ENCODE measurements around the gene RPA1. TPM values are rescaled to one million over a fixed set of nuclear protein-coding genes. Genes with fewer than 3 reads are reported as not detected.

RPA1 gene
- total and polyA plus RNA-seq, 4 donors, result 10.7 to 82.6 (median 33.6) TPM

DNA sequence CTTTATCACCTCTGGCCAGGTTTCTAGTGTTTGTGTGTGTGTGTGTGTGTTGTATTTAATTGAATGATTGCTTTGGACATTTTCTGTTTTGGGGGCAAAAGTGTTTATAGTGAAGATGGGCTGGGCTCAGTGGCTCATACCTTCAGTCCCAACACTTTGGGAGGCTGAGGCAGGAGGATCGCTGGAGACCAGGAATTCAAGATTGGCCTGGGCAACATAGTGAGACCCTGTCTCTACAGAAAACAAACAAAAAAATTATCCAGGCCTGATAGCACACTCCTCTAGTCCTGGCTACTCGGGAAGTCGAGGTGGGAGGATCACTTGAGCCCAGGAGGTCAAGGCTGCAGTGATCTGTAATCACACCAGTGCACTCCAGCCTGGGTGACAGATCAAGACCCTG, 37.5 kb downstream of the RPA1 start:
- Histone ChIP-seq H3K27ac (ENCODE audit: low read depth in 1 of 2, low read length in 1 of 2) (no peak overlapping the region), H3K27me3 (ENCODE audit: control insufficient read depth in 3 of 3, insufficient read depth in 3 of 3, low read length in 2 of 3) (no peaks in the 10 kb centered on the region), H3K9ac (ENCODE audit: insufficient read depth in 1 of 2, low read length in 2 of 2) (no peak overlapping the region), H3K4me3 (no peak overlapping the region), H3K36me3 (ENCODE audit: control insufficient read depth in 4 of 4, insufficient read depth in 4 of 4, low read length in 4 of 4) (peaks cover 0 to 7% (median 4%) of the 10 kb centered on the region in 4 donors), H3K4me1 (ENCODE audit: control insufficient read depth in 5 of 5, insufficient read depth in 5 of 5, low read length in 5 of 5) (no peaks in the 10 kb centered on the region), H3K9me3 (ENCODE audit: control insufficient read depth in 4 of 4, insufficient read depth in 3 of 4, low read length in 3 of 4) (no peaks in the 10 kb centered on the region)
- WGBS, 2 donors, result 84 to 96% methylated on average over 3 of the region's 3 CpGs
- DNase-seq (no peak), ATAC-seq (ENCODE audit: insufficient read depth, low FRiP score) (no peak)
- TF ChIP-seq, protein P1, sequence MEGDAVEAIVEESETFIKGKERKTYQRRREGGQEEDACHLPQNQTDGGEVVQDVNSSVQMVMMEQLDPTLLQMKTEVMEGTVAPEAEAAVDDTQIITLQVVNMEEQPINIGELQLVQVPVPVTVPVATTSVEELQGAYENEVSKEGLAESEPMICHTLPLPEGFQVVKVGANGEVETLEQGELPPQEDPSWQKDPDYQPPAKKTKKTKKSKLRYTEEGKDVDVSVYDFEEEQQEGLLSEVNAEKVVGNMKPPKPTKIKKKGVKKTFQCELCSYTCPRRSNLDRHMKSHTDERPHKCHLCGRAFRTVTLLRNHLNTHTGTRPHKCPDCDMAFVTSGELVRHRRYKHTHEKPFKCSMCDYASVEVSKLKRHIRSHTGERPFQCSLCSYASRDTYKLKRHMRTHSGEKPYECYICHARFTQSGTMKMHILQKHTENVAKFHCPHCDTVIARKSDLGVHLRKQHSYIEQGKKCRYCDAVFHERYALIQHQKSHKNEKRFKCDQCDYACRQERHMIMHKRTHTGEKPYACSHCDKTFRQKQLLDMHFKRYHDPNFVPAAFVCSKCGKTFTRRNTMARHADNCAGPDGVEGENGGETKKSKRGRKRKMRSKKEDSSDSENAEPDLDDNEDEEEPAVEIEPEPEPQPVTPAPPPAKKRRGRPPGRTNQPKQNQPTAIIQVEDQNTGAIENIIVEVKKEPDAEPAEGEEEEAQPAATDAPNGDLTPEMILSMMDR (IDR thresholded peaks at IDR 0.05; ENCODE audit: control extremely low read depth, extremely low read depth), result no peak

DNA sequence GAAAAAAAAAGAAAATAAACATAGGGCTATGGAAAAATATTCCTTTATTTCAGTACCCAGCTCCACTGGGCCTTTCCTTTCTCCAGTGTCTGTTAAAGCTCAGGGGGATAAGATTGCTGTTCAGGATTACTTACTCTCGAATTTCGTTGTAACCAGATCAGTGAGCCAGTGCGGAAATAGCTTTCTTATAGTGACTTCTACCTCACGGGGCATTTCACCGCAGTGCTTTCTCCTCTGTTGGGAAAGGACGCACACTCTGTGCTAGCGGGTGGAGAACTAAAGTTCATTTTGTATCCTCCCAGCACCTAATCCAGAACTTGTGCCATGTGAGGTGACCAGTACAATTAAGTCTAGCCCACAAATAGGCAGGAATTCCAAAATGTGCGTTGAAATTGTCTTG, 38.3 kb downstream of the RPA1 start:
- ATAC-seq (ENCODE audit: insufficient read depth, low FRiP score), result no peak
- no peak overlapping the region for H3K27ac ChIP-seq (ENCODE audit: low read depth in 1 of 2, low read length in 1 of 2)
- H3K9me3 ChIP-seq (ENCODE audit: control insufficient read depth in 4 of 4, insufficient read depth in 3 of 4, low read length in 3 of 4), result no peaks in the 10 kb centered on the region
- no peaks in the 10 kb centered on the region for H3K27me3 ChIP-seq (ENCODE audit: control insufficient read depth in 3 of 3, insufficient read depth in 3 of 3, low read length in 2 of 3)
- no peak overlapping the region for H3K4me3 ChIP-seq
- no peaks in the 10 kb centered on the region for H3K4me1 ChIP-seq (ENCODE audit: control insufficient read depth in 5 of 5, insufficient read depth in 5 of 5, low read length in 5 of 5)
- 88 to 91% methylated on average over 8 of the region's 8 CpGs for WGBS, 2 donors
- H3K9ac ChIP-seq (ENCODE audit: insufficient read depth in 1 of 2, low read length in 2 of 2), result no peak overlapping the region
- TF ChIP-seq, protein P1 (IDR thresholded peaks at IDR 0.05; ENCODE audit: control extremely low read depth, extremely low read depth), result no peak
- DNase-seq, result no peak
- peaks cover under 1 to 12% (median 8%) of the 10 kb centered on the region in 4 donors for H3K36me3 ChIP-seq (ENCODE audit: control insufficient read depth in 4 of 4, insufficient read depth in 4 of 4, low read length in 4 of 4)

DNA sequence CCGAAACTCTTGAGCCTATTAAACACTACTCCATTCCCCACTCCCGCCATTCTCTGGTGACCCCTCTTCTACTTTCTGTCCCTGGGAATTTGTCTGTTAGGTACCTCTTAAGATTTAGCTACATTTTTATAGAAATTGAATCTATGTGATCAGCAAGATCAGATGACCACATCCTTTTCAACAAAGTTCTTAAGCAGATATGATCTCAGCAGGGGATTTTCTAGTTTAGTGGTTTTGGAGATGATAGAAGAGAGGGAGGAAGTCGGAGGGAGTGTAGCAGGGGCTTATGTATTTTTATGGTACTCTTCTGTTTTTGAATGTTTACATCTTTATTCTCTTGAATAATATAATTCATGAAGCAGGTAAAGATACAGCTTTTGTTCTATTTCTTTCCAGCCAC, 40.8 kb downstream of the RPA1 start:
- no peak overlapping the region for H3K4me3 ChIP-seq
- no peaks in the 10 kb centered on the region for H3K27me3 ChIP-seq (ENCODE audit: control insufficient read depth in 3 of 3, insufficient read depth in 3 of 3, low read length in 2 of 3)
- no peaks in the 10 kb centered on the region for H3K9me3 ChIP-seq (ENCODE audit: control insufficient read depth in 4 of 4, insufficient read depth in 3 of 4, low read length in 3 of 4)
- TF ChIP-seq, protein P1 (IDR thresholded peaks at IDR 0.05; ENCODE audit: control extremely low read depth, extremely low read depth), result no peak
- no peaks in the 10 kb centered on the region for H3K4me1 ChIP-seq (ENCODE audit: control insufficient read depth in 5 of 5, insufficient read depth in 5 of 5, low read length in 5 of 5)
- peaks cover 8 to 20% (median 14%) of the 10 kb centered on the region in 4 donors for H3K36me3 ChIP-seq (ENCODE audit: control insufficient read depth in 4 of 4, insufficient read depth in 4 of 4, low read length in 4 of 4)
- no peak for DNase-seq
- H3K27ac ChIP-seq (ENCODE audit: low read depth in 1 of 2, low read length in 1 of 2), result no peak overlapping the region
- WGBS, 2 donors, result 66 to 67% methylated on average over 3 of the region's 3 CpGs
- no peak for ATAC-seq (ENCODE audit: insufficient read depth, low FRiP score)
- H3K9ac ChIP-seq (ENCODE audit: insufficient read depth in 1 of 2, low read length in 2 of 2), result no peak overlapping the region

DNA sequence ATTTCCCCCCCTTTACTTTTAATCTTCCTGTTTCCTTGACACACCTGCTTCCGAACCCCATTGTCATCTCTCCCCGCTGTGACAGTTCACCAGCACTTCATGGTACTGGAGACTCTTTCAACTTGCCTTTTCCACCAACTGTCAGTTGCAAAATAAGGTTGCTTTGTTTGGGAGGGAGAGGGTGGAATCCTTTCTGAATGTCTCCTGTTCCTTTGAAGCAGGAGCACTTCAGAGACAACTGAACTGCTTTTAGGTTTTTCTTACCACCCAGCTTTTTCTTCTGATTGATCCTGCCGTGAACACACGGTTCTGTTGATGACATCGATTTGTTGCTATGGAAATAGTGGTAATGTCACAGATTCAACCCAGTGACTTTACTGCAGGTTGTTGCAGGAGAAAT, 42.0 kb downstream of the RPA1 start:
- DNase-seq (no peak), ATAC-seq (ENCODE audit: insufficient read depth, low FRiP score) (no peak)
- 83 to 92% methylated on average over 5 of the region's 5 CpGs for WGBS, 2 donors
- Histone ChIP-seq H3K9ac (ENCODE audit: insufficient read depth in 1 of 2, low read length in 2 of 2) (no peak overlapping the region), H3K36me3 (ENCODE audit: control insufficient read depth in 4 of 4, insufficient read depth in 4 of 4, low read length in 4 of 4) (peaks cover 9 to 21% (median 16%) of the 10 kb centered on the region in 4 donors), H3K4me1 (ENCODE audit: control insufficient read depth in 5 of 5, insufficient read depth in 5 of 5, low read length in 5 of 5) (no peaks in the 10 kb centered on the region), H3K9me3 (ENCODE audit: control insufficient read depth in 4 of 4, insufficient read depth in 3 of 4, low read length in 3 of 4) (no peaks in the 10 kb centered on the region), H3K27me3 (ENCODE audit: control insufficient read depth in 3 of 3, insufficient read depth in 3 of 3, low read length in 2 of 3) (no peaks in the 10 kb centered on the region), H3K27ac (ENCODE audit: low read depth in 1 of 2, low read length in 1 of 2) (no peak overlapping the region), H3K4me3 (no peak overlapping the region)
- TF ChIP-seq, protein P1 (IDR thresholded peaks at IDR 0.05; ENCODE audit: control extremely low read depth, extremely low read depth), result no peak

All from lung (tissue), 12 donors.